Measurements from ENCODE around the gene TMEM140. TPM values are rescaled to one million over a fixed set of nuclear protein-coding genes. Genes with fewer than 3 reads are reported as not detected.

The TMEM140 gene
- total and polyA plus RNA-seq, 2 of the 13 experiments (the other 11 are each of a cell fraction or from before 2014, with no cell fraction given), result 9.2 to 21.7 TPM

GRCh38 chr7:135147899-135148721 is at the start of gene TMEM140 (continued):
- TF ChIP-seq ZNF18 (CRISPR knock-in tag; IDR thresholded peaks at IDR 0.05; ENCODE audit: insufficient replicate concordance), result peak; percentile 25
- TF ChIP-seq ZNF552 (CRISPR knock-in tag; IDR thresholded peaks at IDR 0.05; ENCODE audit: borderline replicate concordance), result no peak
- TF ChIP-seq ZNF253 (CRISPR knock-in tag; IDR thresholded peaks at IDR 0.05; ENCODE audit: borderline replicate concordance), result no peak
- peak; percentile 79 for TF ChIP-seq HDAC1 (CRISPR knock-in tag; IDR thresholded peaks at IDR 0.05)
- TF ChIP-seq SYNCRIP (IDR thresholded peaks at IDR 0.05; ENCODE audit: insufficient read depth, low read depth, low read length), result no peak
- peak in 1 of 2 experiments; percentile 73; a peak in 1 of 4 replicates for TF ChIP-seq KLF16 (CRISPR knock-in tag; IDR thresholded peaks at IDR 0.05)
- peak; percentile 43; the same call in 1 of the 2 replicates for TF ChIP-seq ZNF614 (CRISPR knock-in tag; IDR thresholded peaks at IDR 0.05; ENCODE audit: borderline replicate concordance)
- no peak for TF ChIP-seq ZEB1 (IDR thresholded peaks at IDR 0.05; ENCODE audit: insufficient replicate concordance, low read depth)
- TF ChIP-seq ZNF672 (CRISPR knock-in tag; IDR thresholded peaks at IDR 0.05), result no peak
- no peak for TF ChIP-seq NFYC (CRISPR knock-in tag; IDR thresholded peaks at IDR 0.05)
- TF ChIP-seq GZF1 (CRISPR knock-in tag; IDR thresholded peaks at IDR 0.05), result 0 out of 2 replicates have a peak, but pooled peaks have one; percentile 21
- peak; percentile 90 for TF ChIP-seq HNF4G (IDR thresholded peaks at IDR 0.05; ENCODE audit: borderline replicate concordance, low read depth, low read length)
- peak; percentile 32; the same call in 1 of the 2 replicates for TF ChIP-seq HNF4G (CRISPR knock-in tag; IDR thresholded peaks at IDR 0.05; ENCODE audit: borderline replicate concordance, low read depth)
- TF ChIP-seq ZNF839 (CRISPR knock-in tag; IDR thresholded peaks at IDR 0.05; ENCODE audit: borderline replicate concordance), result no peak
- peak; percentile 100 for TF ChIP-seq IRF2 (CRISPR knock-in tag; IDR thresholded peaks at IDR 0.05)
- no peak for TF ChIP-seq TMF1 (CRISPR knock-in tag; IDR thresholded peaks at IDR 0.05; ENCODE audit: low read depth)
- TF ChIP-seq SP140L (CRISPR knock-in tag; IDR thresholded peaks at IDR 0.05; ENCODE audit: borderline replicate concordance), result no peak
- peak; percentile 44; the same call in 1 of the 2 replicates for TF ChIP-seq ZNF670 (CRISPR knock-in tag; IDR thresholded peaks at IDR 0.05; ENCODE audit: borderline replicate concordance)
- no peak for TF ChIP-seq TEF (CRISPR knock-in tag; IDR thresholded peaks at IDR 0.05)
- no peak; the same call in 1 of the 2 replicates for TF ChIP-seq ZNF326 (CRISPR knock-in tag; IDR thresholded peaks at IDR 0.05; ENCODE audit: borderline replicate concordance)
- TF ChIP-seq, protein P1, sequence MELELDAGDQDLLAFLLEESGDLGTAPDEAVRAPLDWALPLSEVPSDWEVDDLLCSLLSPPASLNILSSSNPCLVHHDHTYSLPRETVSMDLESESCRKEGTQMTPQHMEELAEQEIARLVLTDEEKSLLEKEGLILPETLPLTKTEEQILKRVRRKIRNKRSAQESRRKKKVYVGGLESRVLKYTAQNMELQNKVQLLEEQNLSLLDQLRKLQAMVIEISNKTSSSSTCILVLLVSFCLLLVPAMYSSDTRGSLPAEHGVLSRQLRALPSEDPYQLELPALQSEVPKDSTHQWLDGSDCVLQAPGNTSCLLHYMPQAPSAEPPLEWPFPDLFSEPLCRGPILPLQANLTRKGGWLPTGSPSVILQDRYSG (CRISPR knock-in tag; IDR thresholded peaks at IDR 0.05), result no peak
- 0 out of 2 replicates have a peak, but pooled peaks have one; percentile 46 for TF ChIP-seq EEA1 (CRISPR knock-in tag; IDR thresholded peaks at IDR 0.05; ENCODE audit: borderline replicate concordance)
- TF ChIP-seq ZFAT (CRISPR knock-in tag; conservative IDR thresholded peaks at IDR 0.05), result no peak
- TF ChIP-seq, protein P2, sequence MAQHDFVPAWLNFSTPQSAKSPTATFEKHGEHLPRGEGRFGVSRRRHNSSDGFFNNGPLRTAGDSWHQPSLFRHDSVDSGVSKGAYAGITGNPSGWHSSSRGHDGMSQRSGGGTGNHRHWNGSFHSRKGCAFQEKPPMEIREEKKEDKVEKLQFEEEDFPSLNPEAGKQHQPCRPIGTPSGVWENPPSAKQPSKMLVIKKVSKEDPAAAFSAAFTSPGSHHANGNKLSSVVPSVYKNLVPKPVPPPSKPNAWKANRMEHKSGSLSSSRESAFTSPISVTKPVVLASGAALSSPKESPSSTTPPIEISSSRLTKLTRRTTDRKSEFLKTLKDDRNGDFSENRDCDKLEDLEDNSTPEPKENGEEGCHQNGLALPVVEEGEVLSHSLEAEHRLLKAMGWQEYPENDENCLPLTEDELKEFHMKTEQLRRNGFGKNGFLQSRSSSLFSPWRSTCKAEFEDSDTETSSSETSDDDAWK (CRISPR knock-in tag; IDR thresholded peaks at IDR 0.05), result no peak
